Muscle layer of duodenum (tissue), 2 donors: ENCODE measurements around the gene DBF4B.
"Not testable (repeated sequence)": the region's sequence is repeated elsewhere in the genome, so short reads cannot be mapped to it uniquely, and the experiment has no call there.

Experiments used
- H3K27ac ChIP-seq: one replicate; pipeline ENCODE4 v1.7.0; 2013; ENCODE audit warnings: mild to moderate bottlenecking, low read length
- H3K27me3 ChIP-seq: one replicate; pipeline ENCODE4 v1.7.0; 2013; ENCODE audit warnings: low read depth, mild to moderate bottlenecking, control low read depth, low read length
- H3K36me3 ChIP-seq, 2 donors: one replicate each; pipeline ENCODE4 v1.7.0; 2013; ENCODE audit warnings: low read length in 2 of 2, control low read depth in 1 of 2, mild to moderate bottlenecking in 1 of 2; ENCODE audit not compliant: insufficient read depth in 2 of 2, control insufficient read depth in 1 of 2
- H3K4me1 ChIP-seq, 2 donors: one replicate each; pipeline ENCODE4 v1.7.0; 2013; ENCODE audit warnings: low read length in 2 of 2, mild to moderate bottlenecking in 2 of 2, control low read depth in 1 of 2, moderate library complexity in 1 of 2; ENCODE audit not compliant: insufficient read depth in 2 of 2, control insufficient read depth in 1 of 2
- H3K4me3 ChIP-seq, 2 donors: one replicate each; pipeline ENCODE4 v1.7.0; 2013; ENCODE audit warnings: low read length in 2 of 2, low read depth in 1 of 2, mild to moderate bottlenecking in 1 of 2
- H3K9me3 ChIP-seq, 2 donors: one replicate each; pipeline ENCODE4 v1.7.0; 2013; ENCODE audit warnings: low read length in 2 of 2, control low read depth in 1 of 2, mild to moderate bottlenecking in 1 of 2; ENCODE audit not compliant: control insufficient read depth in 1 of 2
- donor health status: healthy.

DBF4B gene

DNA sequence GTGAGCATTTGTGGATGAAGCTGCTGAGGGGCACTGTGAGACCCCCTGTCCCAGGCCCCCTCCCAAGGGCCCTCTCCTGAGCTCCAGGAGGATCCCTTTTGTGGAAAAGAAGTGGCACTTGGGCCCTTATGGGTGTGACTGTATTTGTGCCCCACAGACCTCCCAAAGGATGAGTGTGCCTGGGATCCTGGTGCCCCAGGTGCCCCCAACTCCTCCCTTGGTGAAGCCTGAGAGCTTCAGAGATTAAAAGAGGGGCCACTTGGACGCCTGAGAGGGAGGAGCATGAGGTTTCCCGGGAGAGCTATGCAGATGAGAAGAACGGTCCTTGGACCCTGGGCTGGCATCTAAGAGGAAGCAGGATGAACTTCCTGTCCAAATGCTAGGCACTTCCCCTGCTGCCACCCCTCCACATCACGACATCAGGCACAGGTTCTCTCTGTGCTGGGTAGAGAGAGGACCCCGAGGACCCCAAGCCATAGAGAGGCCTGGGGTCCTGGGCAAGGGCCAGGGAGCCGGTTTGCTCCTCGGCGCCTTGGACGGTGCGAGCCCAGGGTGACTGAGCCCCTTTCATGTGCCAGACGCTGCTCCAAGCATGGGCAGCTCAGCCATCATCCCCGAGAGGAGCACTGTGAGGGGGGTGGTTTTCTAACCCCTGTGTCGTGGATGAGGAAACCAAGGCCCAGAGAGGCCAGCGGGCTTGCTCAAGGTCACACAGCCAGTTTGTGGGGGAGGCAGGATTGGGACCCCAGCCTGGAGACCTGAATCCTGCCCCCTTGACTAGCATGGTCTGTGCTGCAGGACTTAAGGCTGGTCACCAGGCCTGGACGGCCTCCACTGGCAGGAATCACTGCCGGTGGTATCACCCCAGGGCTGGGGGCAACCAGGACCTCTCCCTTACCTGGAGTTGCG is 44.7 kb downstream of the DBF4B start:
- Histone ChIP-seq H3K36me3 (peaks cover 0 to 3% of the 10 kb centered on the region in 2 donors), H3K4me3 (no peak overlapping the region), H3K9me3 (no peaks in the 10 kb centered on the region), H3K4me1 (peaks cover 0 to under 1% of the 10 kb centered on the region in 2 donors), H3K27me3 (peaks cover 7% of the 10 kb centered on the region), H3K27ac (no peak overlapping the region)

DNA sequence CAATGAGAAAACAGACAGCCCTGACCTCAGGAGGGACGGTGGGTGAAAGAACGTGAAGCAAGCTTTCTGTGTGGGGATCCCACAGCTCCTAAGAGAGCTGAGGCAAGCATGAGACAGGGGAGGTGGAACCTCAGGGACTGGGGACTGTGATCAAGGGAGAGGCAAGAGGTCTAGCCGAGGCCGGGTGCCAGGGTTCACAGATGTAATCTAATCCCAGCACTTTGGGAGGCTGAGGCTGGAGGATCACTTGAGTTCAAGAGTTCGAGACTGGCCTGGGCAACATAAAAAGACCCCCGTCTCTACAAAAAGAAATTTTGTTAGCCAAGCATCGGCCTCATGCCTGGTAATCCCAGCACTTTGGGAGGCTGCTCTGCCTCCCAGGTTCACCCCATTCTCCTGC is 45.8 kb downstream of the DBF4B start:
- Histone ChIP-seq H3K36me3 (peaks cover 0 to 3% of the 10 kb centered on the region in 2 donors), H3K4me1 (peaks cover 0 to 8% of the 10 kb centered on the region in 2 donors), H3K27ac (no peak overlapping the region), H3K9me3 (no peaks in the 10 kb centered on the region), H3K4me3 (no peak overlapping the region), H3K27me3 (peaks cover 7% of the 10 kb centered on the region)

DNA sequence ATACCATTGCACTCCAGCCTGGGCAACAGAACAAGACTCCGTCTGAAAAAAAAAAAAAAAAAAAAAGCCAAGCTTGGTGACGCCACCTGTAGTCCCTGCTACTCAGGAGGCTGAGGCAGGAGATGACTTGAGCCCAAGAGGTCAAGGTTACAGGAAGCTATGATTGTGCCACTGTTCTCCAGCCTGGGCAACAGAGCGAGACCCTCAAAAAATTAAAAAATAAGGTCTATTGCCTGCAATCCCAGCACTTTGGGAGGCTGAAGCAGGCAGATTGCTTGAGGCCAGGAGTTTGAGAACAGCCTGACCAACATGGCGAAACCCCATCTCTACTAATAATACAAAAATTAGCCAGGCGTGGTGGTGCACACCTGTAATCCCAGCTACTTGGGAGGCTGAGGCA is 46.7 kb downstream of the DBF4B start:
- H3K4me1 ChIP-seq: peaks cover 0 to 13% of the 10 kb centered on the region in 2 donors
- not testable (repeated sequence) for H3K36me3 ChIP-seq, H3K27ac ChIP-seq, H3K9me3 ChIP-seq, H3K4me3 ChIP-seq
- H3K27me3 ChIP-seq: peaks cover 15% of the 10 kb centered on the region

DNA sequence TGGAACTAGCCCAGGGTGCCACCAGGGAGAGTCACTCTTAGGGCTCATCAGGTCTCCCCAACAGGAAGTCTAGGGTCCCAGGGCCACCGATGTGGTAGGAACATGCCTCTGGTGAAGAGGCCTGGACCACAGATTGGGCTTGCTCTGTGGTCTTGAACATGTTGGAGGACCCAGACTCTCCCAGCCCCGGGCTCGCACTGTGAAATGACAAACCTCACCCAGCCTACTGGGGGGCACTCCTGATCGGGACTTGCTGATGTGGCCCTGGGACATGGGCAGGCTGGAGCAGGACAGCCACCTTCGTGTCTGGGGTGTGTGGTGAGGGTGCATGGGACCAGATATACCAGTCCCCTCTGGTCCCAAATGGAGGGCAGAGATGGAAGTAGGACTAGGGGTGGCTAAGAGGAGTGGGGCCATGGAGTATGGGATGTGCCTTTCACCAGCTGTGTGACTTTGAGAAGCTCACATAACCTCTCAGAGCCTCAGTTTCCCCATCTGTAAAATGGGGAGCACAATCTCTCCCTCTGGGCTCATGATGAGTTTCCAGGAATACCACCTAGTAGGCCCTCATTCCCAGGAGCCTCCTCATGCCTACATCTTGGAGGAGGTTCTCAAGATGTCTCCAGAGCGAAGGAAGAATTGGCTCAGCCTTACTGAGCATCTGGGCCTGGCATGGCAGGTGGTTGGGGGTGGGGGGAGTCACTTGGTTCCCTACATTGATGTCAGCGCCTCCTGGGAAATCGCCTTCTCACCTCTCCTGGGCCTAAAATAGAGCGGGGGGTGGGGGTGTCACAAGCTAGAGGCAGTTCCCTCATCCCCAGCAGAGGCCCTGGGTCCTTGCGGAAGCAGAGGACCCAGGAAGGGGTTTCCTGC is 48.8 kb downstream of the DBF4B start:
- Histone ChIP-seq H3K4me1 (peaks cover 0 to 13% of the 10 kb centered on the region in 2 donors), H3K27me3 (peaks cover 15% of the 10 kb centered on the region), H3K4me3 (no peak overlapping the region), H3K9me3 (no peaks in the 10 kb centered on the region), H3K36me3 (no peaks in the 10 kb centered on the region), H3K27ac (no peak overlapping the region)

DNA sequence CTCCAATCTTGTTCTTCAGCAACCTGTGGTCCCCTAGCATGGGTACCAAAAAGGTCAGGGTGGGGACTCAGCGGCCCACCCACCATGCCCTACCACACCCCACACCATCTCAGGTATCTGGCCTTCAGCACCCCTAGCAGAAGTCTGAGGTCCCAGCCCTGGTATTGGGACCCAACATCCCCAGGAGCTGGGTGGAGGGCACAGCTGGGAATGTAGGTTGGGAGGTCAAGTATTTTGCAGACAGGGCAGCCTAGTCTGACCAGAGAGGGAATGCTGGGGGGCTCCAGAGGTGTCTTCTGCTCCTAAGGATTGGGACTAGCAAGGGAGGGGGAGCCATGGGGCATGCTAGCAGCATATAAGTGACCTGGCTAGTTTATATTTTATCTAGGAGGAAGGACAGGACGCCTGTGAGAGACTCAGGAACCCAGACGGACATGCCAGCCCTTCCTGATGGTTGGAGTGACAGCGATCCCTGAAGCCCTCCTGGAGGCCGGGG is 49.5 kb downstream of the DBF4B start:
- no peak overlapping the region for H3K27ac ChIP-seq
- H3K9me3 ChIP-seq: no peaks in the 10 kb centered on the region
- H3K36me3 ChIP-seq: no peaks in the 10 kb centered on the region
- peaks cover 15% of the 10 kb centered on the region for H3K27me3 ChIP-seq
- H3K4me1 ChIP-seq: peaks cover 0 to 13% of the 10 kb centered on the region in 2 donors
- no peak overlapping the region for H3K4me3 ChIP-seq

DNA sequence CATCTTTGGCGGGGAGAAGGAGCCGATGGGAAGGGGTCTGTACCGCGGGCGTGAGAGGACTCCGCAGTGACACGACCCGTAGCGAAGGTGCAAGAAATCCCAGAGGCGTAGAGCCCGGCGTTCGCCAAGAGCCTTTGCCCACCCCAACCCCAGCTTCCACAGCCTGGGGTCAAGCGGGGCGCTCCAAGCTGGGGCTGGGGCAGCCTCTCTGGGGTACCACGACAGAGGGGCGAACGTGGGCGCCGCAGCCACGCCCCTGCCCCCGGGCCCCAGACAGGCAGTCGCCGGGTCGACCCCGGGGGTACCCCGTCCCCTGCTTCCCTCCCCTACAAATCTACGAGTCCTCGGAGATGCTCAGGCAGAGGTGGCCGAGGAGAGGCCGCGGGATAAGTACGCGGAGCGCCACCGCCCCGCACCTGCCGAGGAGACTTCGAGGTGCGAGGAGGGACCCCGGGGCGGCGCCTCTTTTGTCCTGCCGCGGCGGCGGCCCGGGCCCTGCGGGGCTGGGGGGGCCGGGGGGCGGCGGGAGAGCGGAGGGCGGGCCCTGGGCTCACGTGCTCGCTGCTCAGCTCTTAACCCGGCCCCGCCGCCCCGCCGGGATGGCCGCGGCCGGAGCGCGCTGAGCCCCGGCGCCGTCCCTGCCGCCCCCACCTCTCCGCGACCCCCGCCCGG is 50.1 kb downstream of the DBF4B start, which contains the start of gene ADAM11:
Gene ADAM11, plus strand, starts transcription at position 575 of the 672 bp plus-strand sequence. CDS start 212 bp downstream, outside the sequence.
- Histone ChIP-seq H3K36me3 (no peaks in the 10 kb centered on the region), H3K4me1 (peaks cover 0 to 13% of the 10 kb centered on the region in 2 donors), H3K27me3 (peaks cover 15% of the 10 kb centered on the region), H3K9me3 (no peaks in the 10 kb centered on the region), H3K4me3 (peak within 1 kb of the TSS in 1 of 2 donors; percentile 57), H3K27ac (no peak within 1 kb of the TSS)

DNA sequence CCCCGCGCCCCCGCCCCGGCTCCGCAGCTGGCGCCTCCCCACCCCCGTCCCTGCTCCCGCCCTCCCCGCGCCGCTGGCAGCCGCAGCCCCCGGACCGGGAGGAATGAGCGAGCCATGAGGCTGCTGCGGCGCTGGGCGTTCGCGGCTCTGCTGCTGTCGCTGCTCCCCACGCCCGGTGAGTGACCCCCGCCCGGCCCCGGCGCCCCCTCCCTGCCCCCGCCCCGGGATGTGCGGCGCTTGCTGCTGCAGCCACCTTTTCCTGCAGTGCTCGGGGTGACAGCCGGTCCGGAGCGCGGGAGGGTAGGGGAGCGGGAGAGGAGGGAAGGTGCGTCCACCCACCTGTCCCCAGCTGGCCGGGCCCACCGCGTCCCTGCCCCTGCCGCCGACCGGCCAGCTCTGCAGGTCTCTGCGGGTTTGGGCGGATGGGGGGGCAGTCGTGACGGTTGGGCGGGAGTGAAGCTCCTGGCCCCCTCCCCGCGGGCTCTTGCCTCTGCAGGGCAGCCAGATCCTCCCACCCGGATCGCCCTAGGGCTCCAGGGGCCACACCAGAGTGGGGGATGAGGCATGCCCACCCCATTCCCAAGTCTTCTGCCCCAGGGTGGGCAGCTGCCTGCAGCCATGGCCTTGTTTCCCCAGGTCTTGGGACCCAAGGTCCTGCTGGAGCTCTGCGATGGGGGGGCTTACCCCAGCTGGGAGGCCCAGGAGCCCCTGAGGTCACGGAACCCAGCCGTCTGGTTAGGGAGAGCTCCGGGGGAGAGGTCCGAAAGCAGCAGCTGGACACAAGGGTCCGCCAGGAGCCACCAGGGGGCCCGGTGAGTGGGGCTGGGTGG is 50.8 kb downstream of the DBF4B start:
- no peaks in the 10 kb centered on the region for H3K36me3 ChIP-seq
- H3K4me3 ChIP-seq: peak overlapping the region in 1 of 2 donors; percentile 57
- peaks cover 0 to 13% of the 10 kb centered on the region in 2 donors for H3K4me1 ChIP-seq
- H3K27ac ChIP-seq: no peak overlapping the region
- peaks cover 15% of the 10 kb centered on the region for H3K27me3 ChIP-seq
- no peaks in the 10 kb centered on the region for H3K9me3 ChIP-seq

DNA sequence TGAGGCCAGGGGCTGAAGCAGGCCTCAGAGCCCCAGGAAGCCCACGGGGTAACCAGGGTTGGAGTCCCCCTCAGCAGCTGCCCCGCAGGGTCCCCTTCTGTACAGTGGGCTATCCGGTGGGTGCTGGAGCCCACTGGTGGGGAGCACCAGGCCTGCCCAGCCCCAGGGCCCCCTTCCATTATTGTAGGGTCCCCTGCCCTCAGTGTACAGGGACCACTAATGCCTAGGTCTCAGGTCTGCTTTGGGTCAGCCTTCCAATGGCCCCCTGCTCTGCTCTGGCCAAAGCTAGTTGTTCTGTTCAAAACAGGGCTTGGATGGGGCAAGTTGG is 51.4 kb downstream of the DBF4B start:
- peaks cover 0 to 13% of the 10 kb centered on the region in 2 donors for H3K4me1 ChIP-seq
- peaks cover 15% of the 10 kb centered on the region for H3K27me3 ChIP-seq
- H3K36me3 ChIP-seq: no peaks in the 10 kb centered on the region
- H3K4me3 ChIP-seq: peak overlapping the region in 1 of 2 donors; percentile 57
- no peaks in the 10 kb centered on the region for H3K9me3 ChIP-seq
- no peak overlapping the region for H3K27ac ChIP-seq

DNA sequence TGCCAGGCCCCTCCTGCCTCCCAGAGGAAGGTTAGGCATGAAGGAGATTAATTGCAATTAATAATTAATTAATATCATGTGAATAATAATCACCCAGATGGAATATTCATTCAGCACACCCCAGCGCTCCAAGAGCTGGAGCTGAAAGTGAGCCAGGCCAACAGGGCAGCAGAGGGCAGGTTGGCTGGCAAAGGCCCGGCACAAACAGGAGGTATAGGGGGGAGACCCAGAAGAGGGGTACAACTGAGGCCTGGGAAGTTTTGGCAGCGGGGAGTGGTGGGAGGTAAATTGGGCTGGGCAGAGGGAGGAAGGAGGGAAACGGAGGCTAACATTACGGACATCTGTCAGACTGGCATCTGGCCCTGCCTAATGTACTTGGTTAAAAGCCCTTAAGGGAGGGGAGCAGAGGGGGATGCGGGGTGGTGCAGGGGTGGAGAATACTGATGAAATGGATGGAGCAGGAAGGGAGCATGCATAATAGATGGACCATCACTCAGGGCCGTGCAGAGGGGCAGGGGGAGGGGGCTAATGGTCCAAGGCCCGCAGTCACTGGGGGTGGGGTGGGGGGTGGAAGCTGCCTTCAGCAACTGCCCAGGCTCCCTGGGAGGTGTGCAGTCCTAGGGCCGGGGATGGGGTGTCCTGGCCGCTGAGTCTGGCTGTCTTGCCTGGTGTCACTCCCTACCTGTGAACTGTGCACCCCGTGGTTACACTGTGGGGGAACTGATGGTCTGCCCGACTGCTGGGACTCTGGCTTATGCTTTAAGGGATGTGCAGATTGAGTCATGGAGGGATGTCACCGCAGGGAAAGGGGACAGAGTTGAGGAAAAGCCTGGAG is 52.2 kb downstream of the DBF4B start:
- Histone ChIP-seq H3K4me3 (no peak overlapping the region), H3K9me3 (no peaks in the 10 kb centered on the region), H3K4me1 (peaks cover 0 to 13% of the 10 kb centered on the region in 2 donors), H3K27ac (no peak overlapping the region), H3K36me3 (no peaks in the 10 kb centered on the region), H3K27me3 (peaks cover 15% of the 10 kb centered on the region)
